Nephron progenitor cell (in vitro differentiated cells): ENCODE data around the gene COL6A1.
A peak's percentile ranks its signal among the peaks of the same experiment; 100 is the strongest.

ENCODE experiments used
- DNase-seq: peaks from one replicate; pipeline ENCODE4 v3.0.0; 2021
- H3K27ac Mint-ChIP-seq: 2 replicates; pipeline ENCODE4 v1.8.0; 2021; ENCODE audit warnings: mild to moderate bottlenecking, moderate library complexity, mixed read lengths
- H3K27me3 Mint-ChIP-seq: 2 replicates; pipeline ENCODE4 v1.8.0; 2021; ENCODE audit warnings: mild to moderate bottlenecking, low read depth, mixed read lengths; ENCODE audit not compliant: poor library complexity
- H3K36me3 Mint-ChIP-seq: 2 replicates; pipeline ENCODE4 v1.8.0; 2021; ENCODE audit warnings: low read depth, mixed read lengths
- H3K4me1 Mint-ChIP-seq: 2 replicates; pipeline ENCODE4 v1.8.0; 2021; ENCODE audit warnings: mixed read lengths
- H3K4me3 Mint-ChIP-seq: 2 replicates; pipeline ENCODE4 v1.8.0; 2021; ENCODE audit warnings: mild to moderate bottlenecking, moderate library complexity, mixed read lengths
- H3K9me3 Mint-ChIP-seq: 2 replicates; pipeline ENCODE4 v1.8.0; 2021; ENCODE audit warnings: mild to moderate bottlenecking, moderate library complexity, mixed read lengths
- TF ChIP-seq, protein P1 (sequence below): fragments of 200-600 bp; sonication (generic); IDR thresholded peaks from 2 replicates; pipeline ENCODE4 v1.5.0; 2021; ENCODE audit warnings: antibody characterized with exemption

COL6A1 gene

GRCh38 chr21:45969921-45970673 lies 11.5 kb upstream of the COL6A1 start:
- no peak for DNase-seq
- Mint-ChIP-seq H3K27me3 (no peaks in the 10 kb centered on the region), H3K36me3 (no peaks in the 10 kb centered on the region), H3K27ac (no peak overlapping the region), H3K4me1 (peaks cover 31% of the 10 kb centered on the region), H3K9me3 (peaks cover 6% of the 10 kb centered on the region), H3K4me3 (no peak overlapping the region)
- TF ChIP-seq, protein P1, sequence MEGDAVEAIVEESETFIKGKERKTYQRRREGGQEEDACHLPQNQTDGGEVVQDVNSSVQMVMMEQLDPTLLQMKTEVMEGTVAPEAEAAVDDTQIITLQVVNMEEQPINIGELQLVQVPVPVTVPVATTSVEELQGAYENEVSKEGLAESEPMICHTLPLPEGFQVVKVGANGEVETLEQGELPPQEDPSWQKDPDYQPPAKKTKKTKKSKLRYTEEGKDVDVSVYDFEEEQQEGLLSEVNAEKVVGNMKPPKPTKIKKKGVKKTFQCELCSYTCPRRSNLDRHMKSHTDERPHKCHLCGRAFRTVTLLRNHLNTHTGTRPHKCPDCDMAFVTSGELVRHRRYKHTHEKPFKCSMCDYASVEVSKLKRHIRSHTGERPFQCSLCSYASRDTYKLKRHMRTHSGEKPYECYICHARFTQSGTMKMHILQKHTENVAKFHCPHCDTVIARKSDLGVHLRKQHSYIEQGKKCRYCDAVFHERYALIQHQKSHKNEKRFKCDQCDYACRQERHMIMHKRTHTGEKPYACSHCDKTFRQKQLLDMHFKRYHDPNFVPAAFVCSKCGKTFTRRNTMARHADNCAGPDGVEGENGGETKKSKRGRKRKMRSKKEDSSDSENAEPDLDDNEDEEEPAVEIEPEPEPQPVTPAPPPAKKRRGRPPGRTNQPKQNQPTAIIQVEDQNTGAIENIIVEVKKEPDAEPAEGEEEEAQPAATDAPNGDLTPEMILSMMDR, result no peak

GRCh38 chr21:45970674-45971615 lies 10.6 kb upstream of the COL6A1 start:
- TF ChIP-seq, protein P1, result peak; percentile 90
- H3K36me3 Mint-ChIP-seq, result no peaks in the 10 kb centered on the region
- DNase-seq, result peak; percentile 85

DNA sequence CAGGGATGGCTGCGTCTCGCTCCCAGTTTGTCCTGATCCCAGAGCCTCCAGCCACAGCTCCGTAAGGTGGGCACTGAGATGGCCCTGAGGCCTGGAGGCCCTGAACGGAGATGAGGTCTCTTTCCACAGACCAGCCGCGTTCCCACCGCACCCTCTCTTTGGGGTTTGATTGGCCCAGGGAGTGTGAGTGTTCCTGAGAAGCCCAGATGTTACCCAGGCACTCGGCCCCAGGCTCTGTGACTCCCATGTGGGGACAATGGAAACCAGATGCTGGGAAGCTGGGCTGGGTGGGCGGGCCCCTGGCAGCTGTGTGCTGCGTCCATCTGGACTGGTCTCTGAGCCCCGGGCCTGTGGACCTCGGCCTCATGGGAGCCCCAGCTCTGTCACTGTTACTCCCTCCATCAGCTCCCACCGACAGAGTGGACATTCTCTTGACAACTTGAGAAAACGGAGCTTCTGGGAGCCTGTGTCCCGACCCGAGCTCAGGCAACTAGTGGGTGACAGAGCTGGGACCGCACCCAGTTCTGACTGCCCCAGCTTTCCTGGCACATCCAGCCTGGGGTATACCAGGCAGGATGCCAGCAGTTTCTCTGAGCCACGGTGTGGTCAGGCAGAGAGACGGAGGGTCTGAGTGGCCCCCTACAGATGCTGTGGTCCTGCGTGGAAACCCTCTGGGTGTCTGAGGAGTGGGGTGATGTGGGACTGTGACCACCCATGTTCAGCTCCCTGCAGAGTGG lies 9.8 kb upstream of the COL6A1 start:
- Mint-ChIP-seq H3K36me3 (no peaks in the 10 kb centered on the region), H3K9me3 (no peaks in the 10 kb centered on the region), H3K4me3 (no peak overlapping the region), H3K27me3 (peaks cover 15% of the 10 kb centered on the region), H3K27ac (no peak overlapping the region), H3K4me1 (peaks cover 47% of the 10 kb centered on the region)
- DNase-seq, result peak; percentile 22
- TF ChIP-seq, protein P1, result no peak

More at GRCh38 chr21:45970674-45971615, 10.6 kb upstream of the COL6A1 start:
- Mint-ChIP-seq H3K4me3 (no peak overlapping the region), H3K9me3 (no peaks in the 10 kb centered on the region), H3K27me3 (peaks cover 7% of the 10 kb centered on the region), H3K4me1 (peaks cover 40% of the 10 kb centered on the region), H3K27ac (no peak overlapping the region)

DNA sequence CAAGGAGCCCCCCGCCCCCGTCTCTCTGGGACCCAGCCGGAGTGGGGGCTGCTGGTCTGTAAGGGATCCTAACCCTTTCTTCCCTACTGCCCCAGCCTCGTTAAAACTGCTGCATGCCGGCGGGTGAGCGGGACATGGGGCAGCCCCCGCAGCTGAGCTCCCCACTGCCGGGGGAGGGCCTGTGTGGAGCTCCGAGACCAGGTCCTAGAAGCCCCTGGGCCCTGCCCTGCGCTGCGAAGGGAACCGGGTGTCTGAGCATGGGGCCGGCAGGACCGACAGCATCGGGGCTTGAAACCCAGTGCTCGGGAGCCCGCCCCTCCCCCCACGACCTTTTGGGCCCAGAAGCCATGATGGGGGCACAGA lies 9.2 kb upstream of the COL6A1 start:
- no peaks in the 10 kb centered on the region for H3K9me3 Mint-ChIP-seq
- H3K27me3 Mint-ChIP-seq, result peaks cover 15% of the 10 kb centered on the region
- no peaks in the 10 kb centered on the region for H3K36me3 Mint-ChIP-seq
- peaks cover 45% of the 10 kb centered on the region for H3K4me1 Mint-ChIP-seq
- peak; percentile 37 for DNase-seq
- H3K27ac Mint-ChIP-seq, result no peak overlapping the region
- TF ChIP-seq, protein P1, result no peak
- no peak overlapping the region for H3K4me3 Mint-ChIP-seq

DNA sequence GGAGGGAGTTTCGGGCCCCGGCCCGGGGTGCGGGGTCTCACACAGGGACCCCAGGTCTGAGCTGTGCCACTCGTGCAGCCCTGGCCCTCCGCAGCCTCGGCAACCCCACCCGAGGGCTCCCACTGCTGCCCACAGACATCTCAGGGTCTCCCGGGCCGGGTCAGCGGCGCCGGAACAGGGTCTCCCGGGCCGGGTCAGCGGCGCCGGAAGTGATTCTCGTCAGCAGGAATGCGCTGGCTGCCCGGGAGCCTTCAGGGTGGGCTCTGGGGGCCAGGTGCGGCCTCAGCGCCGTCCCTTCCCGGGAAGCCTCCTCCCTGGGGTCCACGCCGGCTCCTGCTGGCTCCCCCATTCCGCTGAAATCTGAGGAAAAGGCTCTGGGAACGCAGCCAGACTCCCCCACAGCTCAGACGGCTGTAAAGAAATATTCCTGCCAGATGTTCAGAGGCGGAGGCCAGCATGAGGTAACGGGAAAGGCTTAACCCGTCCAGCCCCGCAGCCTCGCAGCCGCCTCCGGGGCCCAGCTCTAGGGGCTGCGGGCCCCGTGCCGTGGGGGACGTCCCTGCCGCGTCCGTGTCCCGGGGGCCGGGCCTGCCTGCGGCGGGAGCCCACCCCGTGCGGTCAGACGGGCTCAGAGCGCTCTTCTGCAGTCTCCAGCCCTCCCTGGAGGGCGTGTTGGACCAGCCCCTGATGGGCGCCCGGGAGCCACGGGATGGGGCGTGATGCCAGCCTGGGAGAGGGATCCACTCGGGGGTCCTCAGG lies 8.7 kb upstream of the COL6A1 start:
- peaks cover 43% of the 10 kb centered on the region for H3K4me1 Mint-ChIP-seq
- peak overlapping the region; percentile 54 for H3K4me3 Mint-ChIP-seq
- H3K36me3 Mint-ChIP-seq, result no peaks in the 10 kb centered on the region
- TF ChIP-seq, protein P1, result no peak
- H3K27me3 Mint-ChIP-seq, result peaks cover 15% of the 10 kb centered on the region
- peak; percentile 55 for DNase-seq
- H3K27ac Mint-ChIP-seq, result peak overlapping the region; percentile 51
- H3K9me3 Mint-ChIP-seq, result no peaks in the 10 kb centered on the region
